GM23248 (cell line): ENCODE results near the gene PKNOX1. TPM values are rescaled to one million over a fixed set of nuclear protein-coding genes. Genes with fewer than 3 reads are reported as not detected.
"Not testable (repeated sequence)": the region's sequence is repeated elsewhere in the genome, so short reads cannot be mapped to it uniquely, and the experiment has no call there.

Experiments used
- DNase-seq: peaks from one replicate; pipeline ENCODE4 v3.0.0-alpha.2; 2015
- H2AFZ ChIP-seq: fragments of 200-600 bp; sonication (generic); 2 replicates; pipeline ENCODE4 v1.6.1; 2016; ENCODE audit warnings: antibody characterized with exemption
- H3F3A ChIP-seq: fragments of 200-600 bp; sonication (generic); 2 replicates; pipeline ENCODE4 v1.6.1; 2016; ENCODE audit warnings: mild to moderate bottlenecking, antibody characterized with exemption, mixed run types; ENCODE audit not compliant: insufficient read depth
- H3K27ac ChIP-seq: fragments of 200-600 bp; sonication (generic); 2 replicates; pipeline ENCODE4 v1.5.1; 2016; ENCODE audit warnings: mild to moderate bottlenecking
- H3K27me3 ChIP-seq: fragments of 200-600 bp; sonication (generic); replicated peaks from 2 replicates; pipeline ENCODE4 v1.6.1; 2016; ENCODE audit warnings: mild to moderate bottlenecking; ENCODE audit not compliant: insufficient read depth
- H3K36me3 ChIP-seq: fragments of 200-600 bp; sonication (generic); 2 replicates; pipeline ENCODE4 v1.6.1; 2016; ENCODE audit warnings: low read depth, mild to moderate bottlenecking
- H3K4me1 ChIP-seq: fragments of 200-600 bp; sonication (generic); 2 replicates; pipeline ENCODE4 v1.6.1; 2016; ENCODE audit warnings: mild to moderate bottlenecking; ENCODE audit not compliant: insufficient read depth
- H3K4me2 ChIP-seq: fragments of 200-600 bp; sonication (generic); one replicate; pipeline ENCODE4 v1.6.1; 2016; ENCODE audit warnings: mild to moderate bottlenecking; ENCODE audit not compliant: unreplicated experiment
- H3K4me3 ChIP-seq: fragments of 200-600 bp; sonication (generic); 2 replicates; pipeline ENCODE4 v1.5.1; 2016; ENCODE audit warnings: mild to moderate bottlenecking
- H3K79me2 ChIP-seq: fragments of 200-600 bp; sonication (generic); 2 replicates; pipeline ENCODE4 v1.6.1; 2016; ENCODE audit warnings: mild to moderate bottlenecking; ENCODE audit not compliant: insufficient read depth
- H3K9ac ChIP-seq: fragments of 200-600 bp; sonication (generic); 2 replicates; pipeline ENCODE4 v1.6.1; 2016; ENCODE audit warnings: mild to moderate bottlenecking
- H3K9me2 ChIP-seq: fragments of 200-600 bp; sonication (generic); 2 replicates; pipeline ENCODE4 v1.6.1; 2016; ENCODE audit warnings: mixed run types, mild to moderate bottlenecking, moderate library complexity; ENCODE audit not compliant: insufficient read depth
- H3K9me3 ChIP-seq: fragments of 200-600 bp; sonication (generic); one replicate; pipeline ENCODE4 v1.6.1; 2017; ENCODE audit warnings: low read depth
- H4K20me1 ChIP-seq: fragments of 200-600 bp; sonication (generic); 2 replicates; pipeline ENCODE4 v1.6.0; 2016; ENCODE audit not compliant: insufficient read depth
- EZH2 ChIP-seq: fragments of 200-600 bp; sonication (generic); IDR thresholded peaks from 2 replicates; pipeline ENCODE4 v1.6.1; 2018; ENCODE audit warnings: antibody characterized with exemption, mild to moderate bottlenecking; ENCODE audit not compliant: insufficient read depth, poor library complexity, severe bottlenecking
- EZH2phosphoT487 ChIP-seq: fragments of 200-600 bp; sonication (generic); IDR thresholded peaks from 2 replicates; pipeline ENCODE4 v1.6.1; 2018; ENCODE audit warnings: antibody characterized with exemption, moderate library complexity, mild to moderate bottlenecking, low read depth; ENCODE audit not compliant: insufficient read depth
- WGBS, 2 experiments: methylation state at CpG; one replicate each; pipeline ENCODE4 v1.1.6; 2015 to 2017; ENCODE audit warnings: low lambda C conversion rate in 2 of 2, low coverage in 1 of 2; ENCODE audit errors: missing lambda C conversion rate in 2 of 2; 5-methylcytosine and 5-hydroxymethylcytosine counted together
- in situ Hi-C: fragments of 300-500 bp; cut with MboI; formaldehyde crosslinking; loops from 2 replicates; pipeline ENCODE4 v1.15.0; 2020
- polyA plus RNA-seq: library from polyadenylated mRNA; unstranded; fragments of >200 nt; fragmentation: Nextera tagmentation; extraction: Ambion mirVana; gene quantifications from 2 replicates; pipeline ENCODE4 v1.2.1, GENCODE V29; 2016
- total RNA-seq: library from RNA; depleted of rRNA; stranded (reverse); fragments of >200 nt; shearing (Covaris generic); gene quantifications from 2 replicates; pipeline ENCODE4 v1.2.3, GENCODE V29; 2014

Gene PKNOX1
- total and polyA plus RNA-seq, 2 experiments from 2014 or later, result 11.1 to 25.9 TPM

GRCh38 chr21:42931560-42932235 is 42.7 kb upstream of the PKNOX1 start:
- no peaks in the 10 kb centered on the region for H3K4me1 ChIP-seq
- H2AFZ ChIP-seq, result no peak overlapping the region
- DNase-seq, result no peak
- H3K4me2 ChIP-seq, result no peak overlapping the region
- no peak overlapping the region for H3K9ac ChIP-seq
- H3K4me3 ChIP-seq, result no peak overlapping the region
- no peaks in the 10 kb centered on the region for H3K9me2 ChIP-seq
- H3K27me3 ChIP-seq, result no peaks in the 10 kb centered on the region
- no peak for TF ChIP-seq EZH2
- TF ChIP-seq EZH2phosphoT487, result no peak
- in situ Hi-C loops, result no loop called here
- 82 to 86% methylated on average over 13 of the region's 13 CpGs for WGBS, 2 experiments
- H3K79me2 ChIP-seq, result no peaks in the 10 kb centered on the region
- no peaks in the 10 kb centered on the region for H3F3A ChIP-seq
- no peaks in the 10 kb centered on the region for H3K36me3 ChIP-seq
- no peak overlapping the region for H3K27ac ChIP-seq
- H3K9me3 ChIP-seq, result no peaks in the 10 kb centered on the region
- H4K20me1 ChIP-seq, result no peaks in the 10 kb centered on the region

- H3K9me3 ChIP-seq, H3K9me2 ChIP-seq, H3K79me2 ChIP-seq, H3K27ac ChIP-seq, H2AFZ ChIP-seq, H3K4me3 ChIP-seq, H3K36me3 ChIP-seq, H3K27me3 ChIP-seq, H3K4me2 ChIP-seq, H3K9ac ChIP-seq, H4K20me1 ChIP-seq, in situ Hi-C loops, DNase-seq, H3F3A ChIP-seq, H3K4me1 ChIP-seq: not testable (repeated sequence)
- 95% methylated on average over 15 to 16 of the region's 16 CpGs for WGBS, 2 experiments
Measured at GRCh38 chr21:42932378-42933136, 41.8 kb upstream of the PKNOX1 start.

- DNase-seq, in situ Hi-C loops: not testable (repeated sequence)
Measured at GRCh38 chr21:42933137-42933970, 41.0 kb upstream of the PKNOX1 start.

GRCh38 chr21:42933973-42934372 is 40.4 kb upstream of the PKNOX1 start:
- H3K4me2 ChIP-seq, in situ Hi-C loops, H3K9ac ChIP-seq, H3K9me3 ChIP-seq, H3K9me2 ChIP-seq, DNase-seq, H2AFZ ChIP-seq, H3K27me3 ChIP-seq, H3K79me2 ChIP-seq, H3K4me3 ChIP-seq, H3K36me3 ChIP-seq, H3K27ac ChIP-seq, H3K4me1 ChIP-seq, H4K20me1 ChIP-seq, H3F3A ChIP-seq: not testable (repeated sequence)
- WGBS, 2 experiments, result 90 to 94% methylated on average over 12 of the region's 12 CpGs

More at GRCh38 chr21:42933137-42933970, 41.0 kb upstream of the PKNOX1 start:
- not testable (repeated sequence) for H3K36me3 ChIP-seq, H3K4me1 ChIP-seq, H3F3A ChIP-seq, H3K79me2 ChIP-seq, H3K9me2 ChIP-seq, H3K9me3 ChIP-seq, H3K4me2 ChIP-seq, H4K20me1 ChIP-seq, H3K4me3 ChIP-seq, H3K9ac ChIP-seq, H3K27ac ChIP-seq, H2AFZ ChIP-seq, H3K27me3 ChIP-seq
- WGBS, 2 experiments, result 90 to 95% methylated on average over 8 of the region's 9 CpGs

GRCh38 chr21:42936360-42936759 is 38.0 kb upstream of the PKNOX1 start:
- H3K4me1 ChIP-seq, H4K20me1 ChIP-seq, H3K9me3 ChIP-seq, H3K9ac ChIP-seq, H3K4me3 ChIP-seq, in situ Hi-C loops, H2AFZ ChIP-seq, H3F3A ChIP-seq, H3K79me2 ChIP-seq, H3K27me3 ChIP-seq, H3K4me2 ChIP-seq, H3K9me2 ChIP-seq, H3K27ac ChIP-seq, H3K36me3 ChIP-seq: not testable (repeated sequence)
- WGBS, 2 experiments, result 94 to 98% methylated on average over 5 of the region's 5 CpGs
- peak; percentile 6 for DNase-seq

GRCh38 chr21:42937034-42937940 is 37.1 kb upstream of the PKNOX1 start:
- in situ Hi-C loops, result not testable (repeated sequence)

More at GRCh38 chr21:42937034-42937940, 37.1 kb upstream of the PKNOX1 start:
- not testable (repeated sequence) for H3K4me3 ChIP-seq, H3K9ac ChIP-seq, DNase-seq, H3K36me3 ChIP-seq, H3K27me3 ChIP-seq, H2AFZ ChIP-seq, H3K27ac ChIP-seq, H3K9me2 ChIP-seq, H3F3A ChIP-seq, H3K4me1 ChIP-seq, H3K4me2 ChIP-seq, H3K9me3 ChIP-seq, H4K20me1 ChIP-seq, H3K79me2 ChIP-seq
- WGBS, 2 experiments, result 88 to 89% methylated on average over 16 of the region's 16 CpGs
